Activated CD8-positive, alpha-beta T cell treated with anti-CD3 and anti-CD28 coated beads for 36 hours (primary cell): ENCODE results near the gene EXOSC10. TPM values are rescaled to one million over a fixed set of nuclear protein-coding genes. Genes with fewer than 3 reads are reported as not detected.

Source experiments
- ATAC-seq: fragments of 200-7000 bp; cut with Tn5 transposase; one replicate; pipeline ENCODE4 v1.10.0; 2021; ENCODE audit warnings: mild to moderate bottlenecking, moderate library complexity
- CTCF ChIA-PET: fragments of 350-600 bp; sonication (Branson Sonifier 250); formaldehyde crosslinking; loops from one replicate; lab custom pipeline; 2021; ENCODE audit warnings: antibody characterized with exemption; lab: Charles Lee
- POLR2A ChIA-PET: fragments of 350-600 bp; sonication (Branson Sonifier 250); formaldehyde crosslinking; loops from one replicate; lab custom pipeline; 2021; ENCODE audit warnings: antibody characterized with exemption; lab: Charles Lee
- DNase-seq: peaks from one replicate; pipeline ENCODE4 v3.0.0-alpha.2; 2020
- H3K27ac Mint-ChIP-seq: one replicate; pipeline ENCODE4 v1.8.0; 2021; ENCODE audit warnings: mild to moderate bottlenecking, mixed read lengths
- H3K27me3 Mint-ChIP-seq: one replicate; pipeline ENCODE4 v1.8.0; 2021; ENCODE audit warnings: mixed read lengths
- H3K36me3 Mint-ChIP-seq: one replicate; pipeline ENCODE4 v1.8.0; 2021; ENCODE audit warnings: low read depth, mixed read lengths
- H3K4me1 Mint-ChIP-seq: one replicate; pipeline ENCODE4 v1.8.0; 2021; ENCODE audit warnings: low read depth, mixed read lengths
- H3K4me3 Mint-ChIP-seq: one replicate; pipeline ENCODE4 v1.8.0; 2021; ENCODE audit warnings: mild to moderate bottlenecking, moderate library complexity, mixed read lengths
- H3K9me3 Mint-ChIP-seq: one replicate; pipeline ENCODE4 v1.8.0; 2021; ENCODE audit warnings: mixed read lengths
- intact Hi-C: fragments of 100-400 bp; cut with micrococcal nuclease; formaldehyde crosslinking; loops from one replicate; pipeline ENCODE4 v1.10.0; 2022
- total RNA-seq, 2 experiments: library from RNA; stranded (reverse); gene quantifications; one replicate each; pipeline ENCODE4 v1.2.3, GENCODE V29; 2021
- TF ChIP-seq, protein P1 (sequence below): fragments of 200-600 bp; IDR thresholded peaks from one replicate; pipeline ENCODE4 v1.8.0; 2022; ENCODE audit warnings: antibody characterized with exemption, mild to moderate bottlenecking

Gene EXOSC10
- total RNA-seq, 2 experiments from 2014 or later, result 66.6 to 69.8 TPM

DNA sequence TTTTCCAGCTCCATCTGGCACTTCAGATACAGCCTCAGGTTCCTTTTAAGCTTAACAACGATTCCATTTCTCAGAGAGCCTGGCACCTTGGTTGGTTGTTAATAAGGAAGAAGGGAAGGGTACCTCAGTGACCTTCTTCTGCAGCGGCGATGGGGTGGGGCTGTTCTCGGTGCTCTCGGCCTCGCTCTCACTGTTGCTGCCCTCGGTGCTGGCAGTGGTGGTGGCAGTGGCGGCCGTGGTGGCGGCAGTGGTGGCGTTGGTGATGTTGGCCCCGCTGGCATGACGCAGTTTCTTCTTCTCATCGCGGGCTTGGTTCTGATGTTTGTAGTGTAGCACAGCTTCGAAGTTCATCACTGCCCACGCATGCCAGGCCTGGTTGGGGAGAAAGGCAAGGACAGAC is 30.7 kb upstream of the EXOSC10 start:
- no peak for ATAC-seq
- CTCF ChIA-PET, result no interaction called here
- intact Hi-C loops, result no loop called here
- no peaks in the 10 kb centered on the region for H3K27me3 Mint-ChIP-seq
- POLR2A ChIA-PET, result no interaction called here
- H3K4me1 Mint-ChIP-seq, result peaks cover 5% of the 10 kb centered on the region
- no peak for DNase-seq
- H3K4me3 Mint-ChIP-seq, result no peak overlapping the region
- TF ChIP-seq, protein P1, sequence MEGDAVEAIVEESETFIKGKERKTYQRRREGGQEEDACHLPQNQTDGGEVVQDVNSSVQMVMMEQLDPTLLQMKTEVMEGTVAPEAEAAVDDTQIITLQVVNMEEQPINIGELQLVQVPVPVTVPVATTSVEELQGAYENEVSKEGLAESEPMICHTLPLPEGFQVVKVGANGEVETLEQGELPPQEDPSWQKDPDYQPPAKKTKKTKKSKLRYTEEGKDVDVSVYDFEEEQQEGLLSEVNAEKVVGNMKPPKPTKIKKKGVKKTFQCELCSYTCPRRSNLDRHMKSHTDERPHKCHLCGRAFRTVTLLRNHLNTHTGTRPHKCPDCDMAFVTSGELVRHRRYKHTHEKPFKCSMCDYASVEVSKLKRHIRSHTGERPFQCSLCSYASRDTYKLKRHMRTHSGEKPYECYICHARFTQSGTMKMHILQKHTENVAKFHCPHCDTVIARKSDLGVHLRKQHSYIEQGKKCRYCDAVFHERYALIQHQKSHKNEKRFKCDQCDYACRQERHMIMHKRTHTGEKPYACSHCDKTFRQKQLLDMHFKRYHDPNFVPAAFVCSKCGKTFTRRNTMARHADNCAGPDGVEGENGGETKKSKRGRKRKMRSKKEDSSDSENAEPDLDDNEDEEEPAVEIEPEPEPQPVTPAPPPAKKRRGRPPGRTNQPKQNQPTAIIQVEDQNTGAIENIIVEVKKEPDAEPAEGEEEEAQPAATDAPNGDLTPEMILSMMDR, result no peak
- H3K36me3 Mint-ChIP-seq, result peaks cover 46% of the 10 kb centered on the region
- no peak overlapping the region for H3K27ac Mint-ChIP-seq
- no peaks in the 10 kb centered on the region for H3K9me3 Mint-ChIP-seq

GRCh38 chr1:11129649-11130390 is 30.2 kb upstream of the EXOSC10 start:
- Mint-ChIP-seq H3K9me3 (no peaks in the 10 kb centered on the region), H3K4me3 (no peak overlapping the region), H3K36me3 (peaks cover 47% of the 10 kb centered on the region), H3K27me3 (no peaks in the 10 kb centered on the region), H3K27ac (no peak overlapping the region), H3K4me1 (peaks cover 8% of the 10 kb centered on the region)
- DNase-seq (no peak), ATAC-seq (no peak)
- POLR2A ChIA-PET, result no interaction called here
- CTCF ChIA-PET, result interaction anchor here (0.5 kb wide), 1 partner anchor 32 kb away, joined by 4 read pairs; no protein-coding TSS in a partner anchor
- intact Hi-C loops, result no loop called here
- TF ChIP-seq, protein P1, result no peak

GRCh38 chr1:11126569-11126968 is 26.9 kb upstream of the EXOSC10 start:
- Mint-ChIP-seq H3K36me3 (peaks cover 47% of the 10 kb centered on the region), H3K4me3 (no peak overlapping the region), H3K4me1 (peaks cover 8% of the 10 kb centered on the region), H3K9me3 (no peaks in the 10 kb centered on the region), H3K27ac (peak overlapping the region; percentile 13), H3K27me3 (no peaks in the 10 kb centered on the region)
- TF ChIP-seq, protein P1, result no peak
- ATAC-seq (no peak), DNase-seq (no peak)
- POLR2A ChIA-PET, result interaction anchor here (0.6 to 0.8 kb wide), 2 partner anchors 25 to 58 kb away, joined by 3 to 4 read pairs; no protein-coding TSS in a partner anchor
- intact Hi-C loops, result no loop called here
- CTCF ChIA-PET, result interaction anchor here (1.1 kb wide), 1 partner anchor 519 kb away, joined by 3 read pairs; no protein-coding TSS in a partner anchor

- no peaks in the 10 kb centered on the region for H3K9me3 Mint-ChIP-seq
- H3K36me3 Mint-ChIP-seq, result peaks cover 48% of the 10 kb centered on the region
- ChIA-PET CTCF (interaction anchor here (1.1 kb wide), 1 partner anchor 88 kb away, joined by 5 read pairs; no protein-coding TSS in a partner anchor), POLR2A (interaction anchor here (0.6 kb wide), 1 partner anchor 127 kb away, joined by 3 read pairs; no protein-coding TSS in a partner anchor)
- no peak overlapping the region for H3K4me3 Mint-ChIP-seq
- ATAC-seq, result peak; percentile 24
- no peaks in the 10 kb centered on the region for H3K27me3 Mint-ChIP-seq
- peaks cover 8% of the 10 kb centered on the region for H3K4me1 Mint-ChIP-seq
- DNase-seq, result no peak
- intact Hi-C loops, result no loop called here
- peak overlapping the region; percentile 13 for H3K27ac Mint-ChIP-seq
- TF ChIP-seq, protein P1, result no peak
These were observed 26.3 kb upstream of the EXOSC10 start for GRCh38 chr1:11125931-11126330.

- H3K4me3 Mint-ChIP-seq, result no peak overlapping the region
- H3K36me3 Mint-ChIP-seq, result peaks cover 43% of the 10 kb centered on the region
- ChIA-PET POLR2A (interaction anchor here (0.7 to 1.3 kb wide), 2 partner anchors 22 to 136 kb away, joined by 3 to 4 read pairs; no protein-coding TSS in a partner anchor), CTCF (interaction anchor here (1.1 kb wide), 1 partner anchor 87 kb away, joined by 5 read pairs; no protein-coding TSS in a partner anchor)
- H3K9me3 Mint-ChIP-seq, result no peaks in the 10 kb centered on the region
- no peaks in the 10 kb centered on the region for H3K27me3 Mint-ChIP-seq
- intact Hi-C loops, result no loop called here
- no peak for DNase-seq
- peaks cover 8% of the 10 kb centered on the region for H3K4me1 Mint-ChIP-seq
- TF ChIP-seq, protein P1, result no peak
- ATAC-seq, result no peak
- H3K27ac Mint-ChIP-seq, result peak overlapping the region; percentile 56
These were observed 25.3 kb upstream of the EXOSC10 start for GRCh38 chr1:11124965-11125364.
